Stimulated activated CD4-positive, alpha-beta T cell treated with anti-CD3 and anti-CD28 coated beads, Interleukin-1b, Interleukin-23, amount 100 ng/mL, for 48 hours (primary cell): Measurements from ENCODE around the gene DEFB110.

Experiments
- DNase-seq: peaks from one replicate; pipeline ENCODE4 v3.0.0-alpha.2; 2020

The DEFB110 gene

GRCh38 chr6:50021894-50022293, at the start of gene DEFB110:
DEFB110 (minus strand) TSS chr6:50021994; CDS start chr6:50021935, 59 bp downstream.
- DNase-seq, result no peak

- DNase-seq, result no peak
These were observed 48.3 kb upstream of the DEFB110 start for GRCh38 chr6:50070101-50070500.

- no peak for DNase-seq
These were observed 40.3 kb upstream of the DEFB110 start for GRCh38 chr6:50062051-50062450.

GRCh38 chr6:50056242-50056641, 34.4 kb upstream of the DEFB110 start:
- no peak for DNase-seq

DNA sequence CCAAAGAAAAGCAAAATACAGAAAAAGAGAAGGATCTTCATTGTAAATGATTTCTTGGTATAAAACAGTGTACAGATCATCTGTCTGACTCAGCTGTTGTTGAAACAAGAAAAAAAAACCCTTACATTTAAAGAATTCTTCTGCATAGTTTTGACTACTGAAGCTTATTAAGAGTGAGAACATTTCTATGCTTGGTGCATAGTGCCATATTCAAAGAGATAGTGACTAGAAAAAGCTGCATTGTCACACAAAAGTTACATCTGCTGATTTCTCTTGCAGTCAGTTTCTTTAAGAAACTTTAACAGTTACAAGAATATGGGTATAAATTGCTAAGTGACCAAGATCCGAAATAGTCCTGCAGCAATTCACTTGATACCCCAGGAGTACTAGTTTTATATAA, 28.0 kb upstream of the DEFB110 start, which contains the start of gene DEFB112:
Gene DEFB112 (minus strand): TSS at position 101 of the 400 bp plus-strand sequence. CDS start 60 bp downstream, at position 41.
- no peak for DNase-seq

DNA sequence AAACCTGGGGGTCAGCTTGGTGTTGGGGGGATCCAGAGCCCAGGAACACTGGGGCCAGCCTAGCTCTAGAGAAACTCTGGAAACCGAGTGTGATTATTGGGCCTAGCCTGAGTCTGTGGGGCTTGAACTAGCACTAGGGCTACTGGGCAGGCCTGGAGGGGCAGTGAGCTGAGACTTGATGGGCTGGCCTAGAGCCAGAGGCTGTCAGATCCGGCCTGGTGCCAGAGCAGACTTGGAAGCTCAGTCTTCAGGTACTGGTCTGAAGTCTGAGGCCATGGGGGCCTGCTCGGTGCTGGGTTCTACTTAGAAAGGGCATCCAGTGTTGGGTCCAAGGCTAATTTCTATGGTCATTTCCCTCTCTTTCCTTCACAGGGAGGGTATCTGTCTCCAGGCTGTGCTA, 25.2 kb upstream of the DEFB110 start:
- no peak for DNase-seq

- DNase-seq, result no peak
These were observed 9.2 kb upstream of the DEFB110 start for GRCh38 chr6:50030777-50031562.

DNA sequence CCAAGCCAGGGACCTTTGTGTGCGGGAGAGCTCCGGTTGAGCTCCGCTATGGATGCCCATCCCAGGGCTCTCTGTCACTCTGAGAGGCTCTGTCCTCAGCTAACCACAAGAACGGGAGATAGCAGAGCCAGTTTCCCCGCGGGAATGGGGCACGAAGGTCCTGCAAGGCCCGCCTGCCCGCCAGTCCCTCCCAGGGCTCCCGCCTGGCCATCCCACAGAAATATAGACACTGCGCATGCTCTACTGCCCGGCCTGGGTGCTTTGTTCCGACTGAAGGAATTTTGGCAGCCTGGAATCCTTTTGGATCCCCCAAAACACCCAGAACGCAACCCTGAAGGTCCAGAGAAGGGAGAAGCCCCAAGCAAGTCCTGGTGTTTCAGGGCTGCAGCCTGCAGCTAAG, 8.6 kb upstream of the DEFB110 start:
- no peak for DNase-seq

- DNase-seq, result no peak
These were observed 3.5 kb upstream of the DEFB110 start for GRCh38 chr6:50025258-50025657.

- DNase-seq, result no peak
These were observed 14.0 kb downstream of the DEFB110 start for GRCh38 chr6:50007819-50008218.

DNA sequence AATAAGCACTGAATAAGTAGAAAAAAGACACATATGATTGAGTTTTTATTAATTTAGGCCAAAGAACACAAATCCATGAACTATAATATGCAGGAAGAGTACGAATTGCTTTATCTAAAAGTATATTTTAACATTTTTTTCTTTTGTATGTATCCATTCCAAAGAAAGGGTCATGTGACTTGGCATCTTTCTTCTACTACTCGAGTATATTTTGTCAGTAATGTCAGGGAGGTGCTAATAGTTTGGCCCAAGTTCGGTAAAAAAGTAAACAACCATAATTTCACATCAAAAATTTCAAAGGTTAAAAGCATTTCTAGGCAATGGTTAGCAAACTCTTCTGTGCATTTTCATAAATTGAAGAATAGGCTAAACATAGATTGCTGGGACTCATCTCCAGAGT, 18.7 kb downstream of the DEFB110 start:
- no peak for DNase-seq

DNA sequence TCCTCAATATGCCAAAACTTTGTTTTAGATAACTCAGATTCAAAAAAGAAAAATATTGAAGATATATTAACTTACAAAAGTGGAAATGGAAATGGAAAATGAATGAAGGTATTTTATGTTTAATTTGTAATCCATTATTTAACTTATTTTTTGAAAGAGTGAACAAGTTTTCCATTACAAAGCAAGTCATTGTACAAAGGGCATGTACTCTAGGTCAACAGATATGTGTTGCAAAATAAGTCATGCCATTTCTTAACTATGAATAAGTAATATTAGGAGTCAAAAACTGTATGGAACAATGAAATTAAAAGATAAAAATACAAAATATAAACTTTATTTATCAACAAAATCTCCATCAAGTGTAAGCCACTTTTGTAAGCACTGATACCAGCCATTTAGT, 26.5 kb downstream of the DEFB110 start:
- no peak for DNase-seq

DNA sequence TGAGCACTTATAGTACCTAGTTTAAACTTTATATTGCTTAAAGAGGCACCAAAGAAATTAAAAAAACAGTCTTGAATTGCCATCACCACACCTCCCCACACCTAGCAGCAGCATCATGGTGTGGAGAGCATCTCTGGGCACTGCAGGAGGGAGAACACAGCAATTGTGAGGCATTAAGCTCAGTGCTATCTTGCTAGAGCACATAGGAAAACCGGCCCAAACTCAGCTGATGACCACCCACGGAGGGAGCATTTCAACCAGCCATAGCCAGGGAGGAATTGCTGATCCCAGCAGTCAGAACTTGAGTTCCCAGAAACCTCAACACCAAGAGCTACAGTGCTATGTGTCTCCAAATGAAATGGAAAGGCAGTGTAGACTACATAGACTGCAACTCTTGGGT, 32.9 kb downstream of the DEFB110 start:
- no peak for DNase-seq

DNA sequence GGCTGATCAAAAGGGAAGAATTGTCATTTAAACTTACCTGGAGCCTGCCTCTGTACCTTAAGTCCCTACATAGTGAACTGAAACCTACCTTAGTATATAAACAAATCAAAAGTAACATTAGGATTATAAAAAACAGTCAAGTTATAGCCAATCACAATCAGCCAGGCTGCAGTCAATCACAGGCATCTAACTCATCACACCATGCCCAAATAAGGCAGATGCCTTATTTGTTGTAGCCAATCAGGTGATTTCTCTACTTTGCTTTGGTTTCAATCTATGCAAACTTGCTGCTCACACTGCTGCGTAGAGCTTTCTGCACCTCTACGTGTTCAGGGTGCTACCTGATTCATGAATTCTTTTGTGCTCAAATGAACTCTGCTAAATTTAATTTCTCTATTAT, 34.0 kb downstream of the DEFB110 start:
- DNase-seq, result no peak

GRCh38 chr6:49986551-49986950, 35.2 kb downstream of the DEFB110 start:
- no peak for DNase-seq

DNA sequence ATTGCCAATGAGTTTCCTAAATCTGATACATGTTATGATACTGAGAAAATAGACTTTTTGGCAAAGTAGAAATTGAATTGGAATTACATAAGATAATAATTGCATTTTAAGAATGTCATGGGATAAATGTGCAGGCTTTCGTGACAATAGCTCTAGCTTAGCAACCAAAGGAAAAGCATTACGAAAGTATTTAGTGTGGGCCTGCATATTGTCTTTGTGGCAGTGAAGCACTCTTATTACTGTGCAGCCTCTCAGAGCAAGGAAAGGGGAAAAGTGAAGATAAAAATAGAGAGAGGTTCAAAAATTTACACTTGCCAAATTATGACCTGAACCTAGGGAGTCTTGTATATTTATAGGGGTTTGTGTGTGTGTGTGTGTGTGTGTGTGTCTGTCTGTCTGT, 39.7 kb downstream of the DEFB110 start:
- no peak for DNase-seq

DNA sequence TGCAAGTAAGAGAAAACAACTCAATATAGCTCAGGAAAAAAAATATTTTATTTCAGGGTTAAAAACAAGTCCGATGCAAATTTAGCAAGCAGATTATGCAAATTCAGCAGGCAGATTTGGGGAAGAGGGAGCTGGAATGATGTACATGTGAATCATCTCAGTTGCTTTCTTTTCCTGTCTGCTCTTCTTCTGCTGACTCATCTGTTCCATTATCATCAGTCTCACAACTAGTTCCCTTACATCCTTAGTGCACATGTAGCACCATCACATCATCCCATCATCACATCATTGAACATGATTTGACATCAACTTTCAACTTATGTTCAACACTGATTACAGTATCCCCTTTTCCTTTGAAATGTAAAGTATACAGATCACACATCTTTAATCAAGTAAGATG, 40.9 kb downstream of the DEFB110 start:
- DNase-seq, result no peak

GRCh38 chr6:49979584-49979983, 42.2 kb downstream of the DEFB110 start:
- no peak for DNase-seq

GRCh38 chr6:49978332-49979226, 43.2 kb downstream of the DEFB110 start:
- DNase-seq, result no peak

DNA sequence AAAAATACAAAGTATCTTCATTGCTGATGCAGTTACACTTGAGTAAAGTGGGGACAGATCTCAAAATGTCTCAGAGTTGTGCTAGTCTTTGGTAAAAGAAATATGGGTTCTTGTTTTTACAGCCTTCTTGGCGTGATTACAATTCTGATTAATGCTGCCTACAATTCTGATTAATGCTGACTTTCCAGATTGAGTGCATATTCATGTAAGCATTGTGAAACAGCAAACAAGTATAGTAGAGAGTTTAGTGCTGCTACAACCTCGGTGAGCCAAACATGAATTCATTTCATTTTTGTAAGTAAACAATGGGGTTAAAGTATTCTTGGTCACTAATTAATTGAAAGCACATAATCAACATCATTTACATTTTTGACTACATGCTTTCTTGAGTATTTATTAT, 52.2 kb downstream of the DEFB110 start, which contains the start of gene DEFB113:
Gene DEFB113 (minus strand): TSS at position 21 of the 400 bp plus-strand sequence. CDS start 0 bp downstream, at position 21.
- DNase-seq, result no peak
